ENCODE results near the gene MEGF11. TPM values are rescaled to one million over a fixed set of nuclear protein-coding genes. Genes with fewer than 3 reads are reported as not detected.

Gene MEGF11
- total RNA-seq, 2 donors from 2014 or later: 0.05 TPM; not detected in 1

GRCh38 chr15:65926459-65926858 lies 327.1 kb downstream of the MEGF11 start:
- intact Hi-C loops (cut with DNase I): no loop called here
- DNase-seq (ENCODE audit: low spot score): no peak

- DNase-seq (ENCODE audit: low spot score): no peak
- intact Hi-C loops (cut with DNase I): no loop called here
Observed at GRCh38 chr15:65925338-65925737, 328.2 kb downstream of the MEGF11 start.

- DNase-seq (ENCODE audit: low spot score): no peak
- intact Hi-C loops (cut with DNase I): no loop called here
Observed at GRCh38 chr15:65924004-65924403, 329.5 kb downstream of the MEGF11 start.

GRCh38 chr15:65923264-65923663 lies 330.3 kb downstream of the MEGF11 start:
- DNase-seq (ENCODE audit: low spot score): no peak
- intact Hi-C loops (cut with DNase I): no loop called here

GRCh38 chr15:65922621-65923020 lies 330.9 kb downstream of the MEGF11 start:
- no peak for DNase-seq (ENCODE audit: low spot score)
- intact Hi-C loops (cut with DNase I): no loop called here

GRCh38 chr15:65921780-65922179 lies 331.8 kb downstream of the MEGF11 start:
- no peak for DNase-seq (ENCODE audit: low spot score)
- intact Hi-C loops (cut with DNase I): no loop called here

GRCh38 chr15:65920825-65921309 lies 332.7 kb downstream of the MEGF11 start:
- DNase-seq (ENCODE audit: low spot score): no peak
- intact Hi-C loops (cut with DNase I): no loop called here

GRCh38 chr15:65920121-65920520 lies 333.4 kb downstream of the MEGF11 start:
- intact Hi-C loops (cut with DNase I): no loop called here
- no peak for DNase-seq (ENCODE audit: low spot score)

- no peak for DNase-seq (ENCODE audit: low spot score)
- intact Hi-C loops (cut with DNase I): no loop called here
Observed at GRCh38 chr15:65919353-65919752, 334.2 kb downstream of the MEGF11 start.

- DNase-seq (ENCODE audit: low spot score): no peak
- intact Hi-C loops (cut with DNase I): no loop called here
Observed at GRCh38 chr15:65918945-65919344, 334.6 kb downstream of the MEGF11 start.

- no peak for DNase-seq (ENCODE audit: low spot score)
- intact Hi-C loops (cut with DNase I): no loop called here
Observed at GRCh38 chr15:65918357-65918920, 335.1 kb downstream of the MEGF11 start.

- DNase-seq (ENCODE audit: low spot score): no peak
- intact Hi-C loops (cut with DNase I): no loop called here
Observed at GRCh38 chr15:65917936-65918335, 335.6 kb downstream of the MEGF11 start.

- no peak for DNase-seq (ENCODE audit: low spot score)
- intact Hi-C loops (cut with DNase I): no loop called here
Observed at GRCh38 chr15:65917407-65917756, 336.2 kb downstream of the MEGF11 start.

- intact Hi-C loops (cut with DNase I): no loop called here
- DNase-seq (ENCODE audit: low spot score): peak; percentile 86
Observed at GRCh38 chr15:65916664-65917406, 336.7 kb downstream of the MEGF11 start.

GRCh38 chr15:65916041-65916663 lies 337.4 kb downstream of the MEGF11 start:
- DNase-seq (ENCODE audit: low spot score): no peak
- intact Hi-C loops (cut with DNase I): no loop called here

GRCh38 chr15:65914981-65915925 lies 338.3 kb downstream of the MEGF11 start:
- intact Hi-C loops (cut with DNase I): no loop called here
- DNase-seq (ENCODE audit: low spot score): no peak

GRCh38 chr15:65914386-65914785 lies 339.2 kb downstream of the MEGF11 start:
- DNase-seq (ENCODE audit: low spot score): no peak
- intact Hi-C loops (cut with DNase I): no loop called here

- intact Hi-C loops (cut with DNase I): no loop called here
- no peak for DNase-seq (ENCODE audit: low spot score)
Observed at GRCh38 chr15:65913631-65914199, 339.8 kb downstream of the MEGF11 start.

- no peak for DNase-seq (ENCODE audit: low spot score)
- intact Hi-C loops (cut with DNase I): no loop called here
Observed at GRCh38 chr15:65912235-65912634, 341.3 kb downstream of the MEGF11 start.
